A673 (cell line): ENCODE data around the gene MTF1. TPM values are rescaled to one million over a fixed set of nuclear protein-coding genes. Genes with fewer than 3 reads are reported as not detected.

Experiments used
- BruUV-seq: library from RNA; stranded (reverse); fragments of 400-500 nt; replicated peaks from 2 replicates; lab custom pipeline; 2021; lab: Mats Ljungman, UMichigan
- CTCF ChIA-PET: fragments of 300-600 bp; sonication (Branson Sonifier 250); formaldehyde crosslinking; loops from one replicate; lab custom pipeline; 2022; ENCODE audit warnings: antibody characterized with exemption; lab: Charles Lee
- POLR2A ChIA-PET: fragments of 300-600 bp; sonication (Branson Sonifier 250); formaldehyde crosslinking; loops from one replicate; lab custom pipeline; 2022; ENCODE audit warnings: antibody characterized with exemption; ENCODE audit not compliant: low non-redundant PET; lab: Charles Lee
- DNase-seq: peaks from one replicate; pipeline ENCODE4 v3.0.0-alpha.2; 2015; ENCODE audit warnings: low spot score
- H3K27ac ChIP-seq: fragments of 200-600 bp; sonication (generic); 2 replicates; pipeline ENCODE4 v1.5.1; 2016; ENCODE audit warnings: mixed run types, low read depth, mild to moderate bottlenecking, mixed read lengths, antibody characterized with exemption, low read length; ENCODE audit not compliant: poor library complexity, severe bottlenecking
- H3K27me3 ChIP-seq: fragments of 200-600 bp; sonication (generic); replicated peaks from 2 replicates; pipeline ENCODE4 v1.6.1; 2017; ENCODE audit warnings: mixed run types, low read depth, mild to moderate bottlenecking, mixed read lengths, antibody characterized with exemption, low read length; ENCODE audit not compliant: insufficient read depth, poor library complexity
- H3K36me3 ChIP-seq: fragments of 200-600 bp; sonication (generic); 2 replicates; pipeline ENCODE4 v1.6.1; 2016; ENCODE audit warnings: mixed run types, mild to moderate bottlenecking, mixed read lengths, antibody characterized with exemption, low read length; ENCODE audit not compliant: insufficient read depth, poor library complexity, severe bottlenecking
- H3K4me1 ChIP-seq: fragments of 200-600 bp; sonication (generic); 2 replicates; pipeline ENCODE4 v1.6.1; 2017; ENCODE audit warnings: mixed run types, mild to moderate bottlenecking, mixed read lengths, antibody characterized with exemption, low read length; ENCODE audit not compliant: insufficient read depth, poor library complexity, severe bottlenecking
- H3K4me3 ChIP-seq: fragments of 200-600 bp; sonication (generic); 2 replicates; pipeline ENCODE4 v1.5.1; 2016; ENCODE audit warnings: low read depth, mixed run types, mild to moderate bottlenecking, mixed read lengths, low read length; ENCODE audit not compliant: poor library complexity, severe bottlenecking
- H3K9me3 ChIP-seq: fragments of 200-600 bp; sonication (generic); 2 replicates; pipeline ENCODE4 v1.6.1; 2016; ENCODE audit warnings: mixed run types, low read depth, mild to moderate bottlenecking, mixed read lengths, antibody characterized with exemption, low read length; ENCODE audit not compliant: poor library complexity, severe bottlenecking
- CTCF ChIP-seq: fragments of 300-800, 200-600 bp; sonication (generic); conservative IDR thresholded peaks from 2 replicates; pipeline ENCODE4 v1.5.1; 2017; ENCODE audit warnings: low read depth, mild to moderate bottlenecking, antibody characterized with exemption, low read length, moderate library complexity, mixed read lengths
- EZH2 ChIP-seq: fragments of 200-600 bp; sonication (generic); IDR thresholded peaks from 2 replicates; pipeline ENCODE4 v1.6.1; 2017; ENCODE audit warnings: borderline replicate concordance, low read depth, mild to moderate bottlenecking, mixed read lengths, antibody characterized with exemption, low read length; ENCODE audit not compliant: poor library complexity, severe bottlenecking
- intact Hi-C: fragments of 100-400 bp; cut with micrococcal nuclease; formaldehyde crosslinking; loops from one replicate; pipeline ENCODE4 v1.10.0; 2022; ENCODE audit not compliant: unreplicated experiment
- total RNA-seq: library from RNA; stranded (reverse); gene quantifications from 2 replicates; pipeline ENCODE4 v1.2.3, GENCODE V29; 2021

MTF1 gene
- total RNA-seq, 1 experiment from 2014 or later = 19.8 TPM

- Histone ChIP-seq H3K4me3 (no peak overlapping the region), H3K9me3 (no peaks in the 10 kb centered on the region), H3K4me1 (no peaks in the 10 kb centered on the region), H3K27me3 (no peaks in the 10 kb centered on the region), H3K27ac (no peak overlapping the region), H3K36me3 (peaks cover 4% of the 10 kb centered on the region)
- DNase-seq = no peak
- no TSS peak for BruUV-seq
- no peak for TF ChIP-seq CTCF
- TF ChIP-seq EZH2 = no peak
- POLR2A ChIA-PET = no interaction called here
- intact Hi-C loops = no loop called here
- CTCF ChIA-PET = no interaction called here
Measured at GRCh38 chr1:37865348-37866120, 6.1 kb upstream of the MTF1 start.

GRCh38 chr1:37862330-37862729 is 2.9 kb upstream of the MTF1 start:
- TF ChIP-seq CTCF = no peak
- no peak for TF ChIP-seq EZH2
- POLR2A ChIA-PET = no interaction called here
- intact Hi-C loops = no loop called here

GRCh38 chr1:37861151-37861550 is 1.8 kb upstream of the MTF1 start:
- Histone ChIP-seq H3K9me3 (no peaks in the 10 kb centered on the region), H3K4me1 (peaks cover 10% of the 10 kb centered on the region), H3K36me3 (peaks cover 10% of the 10 kb centered on the region), H3K27me3 (no peaks in the 10 kb centered on the region), H3K27ac (no peak overlapping the region), H3K4me3 (no peak overlapping the region)
- ChIA-PET POLR2A (no interaction called here), CTCF (interaction anchor here (2.0 kb wide), 1 partner anchor 12 kb away, joined by 5 read pairs; no protein-coding TSS in a partner anchor)
- no peak for TF ChIP-seq CTCF
- no peak for TF ChIP-seq EZH2
- no TSS peak for BruUV-seq
- DNase-seq = no peak
- intact Hi-C loops = no loop called here

More at GRCh38 chr1:37862330-37862729, 2.9 kb upstream of the MTF1 start:
- Histone ChIP-seq H3K9me3 (no peaks in the 10 kb centered on the region), H3K4me1 (peaks cover 10% of the 10 kb centered on the region), H3K4me3 (no peak overlapping the region), H3K27me3 (no peaks in the 10 kb centered on the region), H3K36me3 (peaks cover 3% of the 10 kb centered on the region), H3K27ac (no peak overlapping the region)
- no peak for DNase-seq
- CTCF ChIA-PET = no interaction called here
- no TSS peak for BruUV-seq
